Testis (tissue), 3 donors: Measurements from ENCODE around the gene MLPH. TPM values are rescaled to one million over a fixed set of nuclear protein-coding genes. Genes with fewer than 3 reads are reported as not detected.

Experiments used
- DNase-seq: peaks from one replicate; pipeline ENCODE4 v3.0.0-alpha.2; 2019
- H3K27ac ChIP-seq, 2 donors: fragments of 200-600 bp; sonication (generic); one replicate each; pipeline ENCODE4 v1.5.1; 2019
- H3K27me3 ChIP-seq: fragments of 200-600 bp; sonication (generic); one replicate; pipeline ENCODE4 v1.5.1; 2019
- H3K36me3 ChIP-seq: fragments of 200-600 bp; sonication (generic); one replicate; pipeline ENCODE4 v1.5.1; 2017; ENCODE audit warnings: low read depth; ENCODE audit errors: missing control alignments
- H3K4me1 ChIP-seq: fragments of 200-600 bp; sonication (generic); one replicate; pipeline ENCODE4 v1.5.1; 2019
- H3K4me3 ChIP-seq, 2 donors: fragments of 200-600 bp; sonication (generic); one replicate each; pipeline ENCODE4 v1.5.1; 2017 to 2019
- H3K9me3 ChIP-seq: fragments of 200-600 bp; sonication (generic); one replicate; pipeline ENCODE4 v1.5.1; 2017
- POLR2A ChIP-seq: fragments of 450-650 bp; IDR thresholded peaks from one replicate; pipeline ENCODE4 v1.6.1; 2017; ENCODE audit warnings: antibody characterized with exemption, mild to moderate bottlenecking, moderate library complexity
- WGBS, 2 donors: methylation state at CpG; one replicate each; pipeline ENCODE4 v1.1.5; 2018; 5-methylcytosine and 5-hydroxymethylcytosine counted together
- intact Hi-C: fragments of 100-400 bp; cut with DNase I; formaldehyde crosslinking; loops from one replicate; pipeline ENCODE4 v1.15.1; 2023; ENCODE audit warnings: low total_unique reads
- polyA plus RNA-seq: library from polyadenylated mRNA; stranded (reverse); fragments of 350-450 nt; fragmentation: Illumina TruSeq; extraction: RNeasy Lipid Tissue Mini Kit (QIAGEN cat#74804); gene quantifications from one replicate; pipeline ENCODE4 v1.2.3, GENCODE V29; 2014; ENCODE audit warnings: low read depth, low replicate concordance; ENCODE audit not compliant: insufficient read depth
- total RNA-seq, 2 donors: library from RNA; depleted of rRNA; stranded (reverse); fragments of >200 nt; gene quantifications; one replicate each; pipeline ENCODE4 v1.2.3, GENCODE V29; 2016
- TF ChIP-seq, protein P1 (sequence below), 3 experiments: fragments of 450-650 bp in 2 of 3; fragments of 200-600 bp in 1 of 3; sonication (generic) in 1 of 3; IDR thresholded peaks; one replicate each; pipeline ENCODE4 v1.5.1; 2016 to 2019; ENCODE audit warnings: antibody characterized with exemption in 3 of 3, mild to moderate bottlenecking in 2 of 3, moderate library complexity in 1 of 3

Gene MLPH
- total and polyA plus RNA-seq, 3 donors from 2014 or later, result 5.5 to 7.4 (median 6.5) TPM

DNA sequence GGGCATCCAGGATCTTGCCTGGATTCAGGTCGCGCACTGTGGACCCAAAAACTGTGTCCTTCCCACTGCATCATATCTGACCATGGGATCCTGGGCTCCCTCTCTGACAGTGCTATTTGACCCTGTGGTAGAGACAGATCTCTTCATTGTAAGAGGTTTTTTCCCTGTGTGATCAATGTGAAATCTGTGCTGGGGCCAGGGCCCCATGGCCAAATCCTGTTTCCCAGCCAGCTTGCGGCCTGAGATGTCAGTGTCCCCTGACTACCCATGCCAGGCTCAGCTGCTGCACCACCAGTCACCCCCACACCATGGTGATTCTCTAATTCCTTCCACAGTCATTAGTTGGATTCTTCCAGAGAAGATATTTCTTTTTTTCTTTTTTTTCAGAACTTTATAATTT, 82.8 kb downstream of the MLPH start:
- Histone ChIP-seq H3K36me3 (no peaks in the 10 kb centered on the region), H3K4me3 (no peak overlapping the region), H3K9me3 (no peaks in the 10 kb centered on the region), H3K4me1 (peaks cover 7% of the 10 kb centered on the region), H3K27ac (no peak overlapping the region), H3K27me3 (no peaks in the 10 kb centered on the region)
- intact Hi-C loops, result loop anchor here (5.0 kb wide), 1 partner anchor 58 kb away; no protein-coding TSS in a partner anchor
- no peak for DNase-seq
- WGBS, 2 donors, result 97% methylated on average over 3 of the region's 3 CpGs
- TF ChIP-seq, protein P1, sequence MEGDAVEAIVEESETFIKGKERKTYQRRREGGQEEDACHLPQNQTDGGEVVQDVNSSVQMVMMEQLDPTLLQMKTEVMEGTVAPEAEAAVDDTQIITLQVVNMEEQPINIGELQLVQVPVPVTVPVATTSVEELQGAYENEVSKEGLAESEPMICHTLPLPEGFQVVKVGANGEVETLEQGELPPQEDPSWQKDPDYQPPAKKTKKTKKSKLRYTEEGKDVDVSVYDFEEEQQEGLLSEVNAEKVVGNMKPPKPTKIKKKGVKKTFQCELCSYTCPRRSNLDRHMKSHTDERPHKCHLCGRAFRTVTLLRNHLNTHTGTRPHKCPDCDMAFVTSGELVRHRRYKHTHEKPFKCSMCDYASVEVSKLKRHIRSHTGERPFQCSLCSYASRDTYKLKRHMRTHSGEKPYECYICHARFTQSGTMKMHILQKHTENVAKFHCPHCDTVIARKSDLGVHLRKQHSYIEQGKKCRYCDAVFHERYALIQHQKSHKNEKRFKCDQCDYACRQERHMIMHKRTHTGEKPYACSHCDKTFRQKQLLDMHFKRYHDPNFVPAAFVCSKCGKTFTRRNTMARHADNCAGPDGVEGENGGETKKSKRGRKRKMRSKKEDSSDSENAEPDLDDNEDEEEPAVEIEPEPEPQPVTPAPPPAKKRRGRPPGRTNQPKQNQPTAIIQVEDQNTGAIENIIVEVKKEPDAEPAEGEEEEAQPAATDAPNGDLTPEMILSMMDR (IDR thresholded peaks at IDR 0.05), result no peak
- TF ChIP-seq POLR2A, result no peak

DNA sequence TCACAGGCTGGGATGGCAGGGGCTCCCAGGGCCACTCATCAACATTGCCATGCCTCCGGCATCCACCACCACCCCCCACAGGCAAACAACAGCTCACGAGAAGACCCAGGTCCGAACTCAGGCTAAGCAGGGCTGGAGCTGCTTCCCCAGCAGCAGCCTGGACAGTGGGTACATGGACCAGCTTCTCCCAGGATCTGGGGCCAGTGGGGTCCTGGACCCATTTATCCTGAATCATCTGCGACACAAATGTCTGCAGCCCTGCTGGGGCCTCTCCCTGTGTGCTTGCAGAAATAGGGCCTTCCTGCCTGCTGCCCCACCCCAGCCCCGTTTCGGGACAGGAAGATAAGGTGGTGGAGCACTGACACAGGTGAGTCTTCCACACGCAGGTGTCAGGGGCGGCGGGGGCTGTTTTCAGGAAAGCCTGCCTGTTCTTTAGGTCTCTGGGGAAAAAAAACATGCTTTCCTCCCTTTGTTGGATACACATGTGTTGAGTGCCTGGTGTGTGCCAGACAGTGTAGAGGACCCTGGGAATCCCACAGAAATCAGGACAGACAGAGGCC, 83.8 kb downstream of the MLPH start:
- Histone ChIP-seq H3K27me3 (no peaks in the 10 kb centered on the region), H3K36me3 (no peaks in the 10 kb centered on the region), H3K9me3 (no peaks in the 10 kb centered on the region), H3K4me1 (peaks cover 7% of the 10 kb centered on the region), H3K27ac (no peak overlapping the region), H3K4me3 (no peak overlapping the region)
- TF ChIP-seq, protein P1 (IDR thresholded peaks at IDR 0.05), result no peak
- no peak for TF ChIP-seq POLR2A
- DNase-seq, result no peak
- 82 to 85% methylated on average over 9 of the region's 9 CpGs for WGBS, 2 donors
- intact Hi-C loops, result loop anchor here (5.0 kb wide), 1 partner anchor 59 kb away; no protein-coding TSS in a partner anchor

DNA sequence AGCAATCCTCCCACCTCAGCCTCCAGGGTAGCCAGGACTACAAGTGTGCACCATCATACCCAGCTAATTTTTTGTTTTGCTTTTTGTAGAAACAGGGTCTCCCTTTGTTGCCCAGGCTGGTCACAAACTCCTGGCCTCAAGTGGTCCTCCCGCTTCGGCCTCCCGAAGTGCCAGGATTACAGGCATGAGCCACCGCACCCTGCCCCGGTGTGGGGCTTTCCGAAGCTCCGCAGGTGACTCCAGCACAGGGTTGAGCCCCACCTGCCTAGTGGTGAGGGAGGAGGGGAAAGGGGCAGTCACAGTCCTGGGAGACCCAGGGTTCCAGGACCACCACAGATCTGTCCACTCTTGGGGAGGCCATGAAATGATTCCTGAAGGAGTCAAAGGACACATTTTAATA, 84.5 kb downstream of the MLPH start:
- intact Hi-C loops, result loop anchor here (5.0 kb wide), 1 partner anchor 59 kb away; no protein-coding TSS in a partner anchor
- TF ChIP-seq, protein P1 (IDR thresholded peaks at IDR 0.05), result no peak
- TF ChIP-seq POLR2A, result no peak
- Histone ChIP-seq H3K27ac (no peak overlapping the region), H3K36me3 (no peaks in the 10 kb centered on the region), H3K9me3 (no peaks in the 10 kb centered on the region), H3K27me3 (no peaks in the 10 kb centered on the region), H3K4me3 (no peak overlapping the region), H3K4me1 (peaks cover 7% of the 10 kb centered on the region)
- WGBS, 2 donors, result 94 to 100% methylated on average over 5 to 7 of the region's 7 CpGs
- DNase-seq, result no peak

DNA sequence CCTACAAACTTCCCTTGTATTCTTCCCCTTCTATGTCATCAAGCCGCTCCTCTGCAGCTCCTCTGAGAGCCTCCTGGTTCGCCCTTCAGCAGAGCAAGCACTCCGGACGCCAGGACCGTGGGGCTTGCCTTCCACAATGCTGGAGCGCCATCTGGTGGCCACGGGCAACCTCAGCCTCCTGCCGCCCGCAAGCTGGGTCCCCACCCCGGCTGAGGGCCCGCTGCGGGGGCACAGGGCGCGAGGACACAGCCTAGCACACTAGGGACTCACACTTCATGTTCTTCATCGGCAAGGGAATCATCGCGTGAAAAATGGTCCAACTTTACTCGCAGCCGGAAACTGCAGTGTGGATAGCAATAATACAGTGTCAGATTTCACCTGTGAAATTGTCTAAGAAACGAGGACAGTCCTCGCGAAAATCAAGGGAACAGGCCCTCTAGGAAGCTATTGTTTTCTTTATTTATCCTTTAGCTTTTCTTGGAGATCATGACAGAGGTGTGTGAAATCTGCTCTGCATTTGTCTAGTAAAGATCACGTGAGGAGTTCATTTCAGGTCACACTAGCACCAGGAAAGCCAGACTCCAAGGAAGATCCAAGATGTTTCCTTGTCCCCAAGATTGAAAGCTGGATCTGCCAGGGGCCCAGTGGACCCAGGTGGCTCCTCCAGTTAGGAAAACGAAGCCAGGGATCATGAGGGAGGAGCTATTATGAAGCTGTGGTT, 85.1 kb downstream of the MLPH start:
- Histone ChIP-seq H3K4me1 (peaks cover 7% of the 10 kb centered on the region), H3K27ac (no peak overlapping the region), H3K4me3 (no peak overlapping the region), H3K27me3 (no peaks in the 10 kb centered on the region), H3K36me3 (no peaks in the 10 kb centered on the region), H3K9me3 (no peaks in the 10 kb centered on the region)
- no peak for TF ChIP-seq POLR2A
- TF ChIP-seq, protein P1 (IDR thresholded peaks at IDR 0.05), result peak; percentile 97 to 98 (median 97)
- intact Hi-C loops, result loop anchor here (5.0 kb wide), 1 partner anchor 60 kb away; no protein-coding TSS in a partner anchor
- DNase-seq, result peak; percentile 93
- WGBS, 2 donors, result 21 to 33% methylated on average over 24 of the region's 24 CpGs
